HCT116 (cell line): Measurements from ENCODE around the gene CAPN5. TPM values are rescaled to one million over a fixed set of nuclear protein-coding genes. Genes with fewer than 3 reads are reported as not detected.

ENCODE experiments used
- ATAC-seq: fragments of 200-7000 bp; cut with Tn5 transposase; 2 replicates; pipeline ENCODE4 v1.9.1; 2020; ENCODE audit warnings: mild to moderate bottlenecking, moderate library complexity
- BruUV-seq: library from RNA; stranded (reverse); fragments of 400-500 nt; replicated peaks from 2 replicates; lab custom pipeline; 2021; lab: Mats Ljungman, UMichigan
- CTCF ChIA-PET: fragments of 300-600 bp; sonication (Branson Sonifier 250); formaldehyde crosslinking; loops from one replicate; lab custom pipeline; 2021; ENCODE audit warnings: antibody characterized with exemption; lab: Charles Lee
- POLR2A ChIA-PET: fragments of 300-600, 350-600 bp; sonication (Branson Sonifier 250); formaldehyde crosslinking; loops from one replicate; lab custom pipeline; 2021; ENCODE audit warnings: antibody characterized with exemption; lab: Charles Lee
- RAD21 ChIA-PET, 2 experiments: fragments of 300-600 bp; sonication (Branson Sonifier 250); formaldehyde crosslinking; loops; one replicate each; lab custom pipeline; 2023; ENCODE audit warnings: low total read pairs in 2 of 2; ENCODE audit not compliant: uncharacterized antibody in 2 of 2, unreplicated experiment in 2 of 2, low non-redundant PET in 1 of 2; lab: Charles Lee
- DNase-seq: peaks from one replicate; pipeline ENCODE4 v3.0.0-alpha.2; 2010; ENCODE audit warnings: low read depth, low spot score
- H2AFZ ChIP-seq: fragments of 200-600 bp; shearing (Covaris generic), sonication (generic); 2 replicates; pipeline ENCODE4 v1.6.1; 2017; ENCODE audit warnings: low read depth, mixed run types, mixed read lengths, antibody characterized with exemption, low read length; ENCODE audit not compliant: poor library complexity, severe bottlenecking
- H3K27ac ChIP-seq: 2 replicates; pipeline ENCODE4 v1.5.1; 2012; ENCODE audit warnings: low read depth, low read length
- H3K27me3 ChIP-seq: fragments of 200-600 bp; sonication (generic); 2 replicates; pipeline ENCODE4 v1.6.1; 2016; ENCODE audit warnings: mixed run types, low read length, mixed read lengths; ENCODE audit not compliant: insufficient read depth
- H3K36me3 ChIP-seq, 2 experiments: fragments of 200-500 bp in 1 of 2; fragments of 200-600 bp in 1 of 2; sonication (Bioruptor generic) in 1 of 2; sonication (generic) in 1 of 2; 2 replicates each; pipeline versions ENCODE4 v1.5.1 to v1.6.1; 2014 to 2016; ENCODE audit warnings: low read length in 2 of 2, inconsistent platforms in 1 of 2, mixed read lengths in 1 of 2, mixed run types in 1 of 2; ENCODE audit not compliant: insufficient read depth in 2 of 2, control insufficient read depth in 1 of 2
- H3K4me1 ChIP-seq, 2 experiments: fragments of 200-600 bp in 1 of 2; sonication (generic) in 1 of 2; 2 replicates each; pipeline versions ENCODE4 v1.5.1 to v1.6.1; 2012 to 2017; ENCODE audit warnings: low read length in 2 of 2, inconsistent platforms in 1 of 2, mild to moderate bottlenecking in 1 of 2, mixed read lengths in 1 of 2, mixed run types in 1 of 2, moderate library complexity in 1 of 2; ENCODE audit not compliant: insufficient read depth in 2 of 2, control insufficient read depth in 1 of 2
- H3K4me2 ChIP-seq: fragments of 200-600 bp; sonication (generic); 2 replicates; pipeline ENCODE4 v1.6.1; 2017; ENCODE audit warnings: mixed run types, low read length, mixed read lengths
- H3K4me3 ChIP-seq, 2 experiments: fragments of 200-600 bp in 1 of 2; sonication (generic) in 1 of 2; replicated peaks in 1 of 2; 2 replicates each; pipeline ENCODE4 v1.5.1; 2011 to 2016; ENCODE audit warnings: low read length in 2 of 2, control low read depth in 1 of 2, low read depth in 1 of 2, mild to moderate bottlenecking in 1 of 2, mixed read lengths in 1 of 2, mixed run types in 1 of 2
- H3K79me2 ChIP-seq: fragments of 200-600 bp; sonication (generic); 2 replicates; pipeline ENCODE4 v1.6.1; 2017; ENCODE audit warnings: mild to moderate bottlenecking, mixed run types, low read length, moderate library complexity, mixed read lengths; ENCODE audit not compliant: insufficient read depth
- H3K9ac ChIP-seq: fragments of 200-600 bp; sonication (generic); 2 replicates; pipeline ENCODE4 v1.6.1; 2016; ENCODE audit warnings: low read length, mixed read lengths
- H3K9me2 ChIP-seq: fragments of 200-600 bp; sonication (generic), shearing (Covaris generic); 2 replicates; pipeline ENCODE4 v1.6.1; 2017; ENCODE audit warnings: mixed run types, mild to moderate bottlenecking, moderate library complexity; ENCODE audit not compliant: insufficient read depth
- H3K9me3 ChIP-seq, 2 experiments: fragments of 200-500 bp in 1 of 2; fragments of 200-600 bp in 1 of 2; sonication (Bioruptor generic) in 1 of 2; sonication (generic) in 1 of 2; 2 replicates each; pipeline ENCODE4 v1.6.1; 2014 to 2017; ENCODE audit warnings: low read length in 2 of 2, mixed read lengths in 2 of 2, inconsistent platforms in 1 of 2, low read depth in 1 of 2, mild to moderate bottlenecking in 1 of 2, mixed run types in 1 of 2, moderate library complexity in 1 of 2; ENCODE audit not compliant: control insufficient read depth in 1 of 2, insufficient read depth in 1 of 2
- H4K20me1 ChIP-seq: fragments of 200-600 bp; sonication (generic), shearing (Covaris generic); 2 replicates; pipeline ENCODE4 v1.6.1; 2017; ENCODE audit warnings: mixed run types, mild to moderate bottlenecking, moderate library complexity; ENCODE audit not compliant: insufficient read depth
- CTCF ChIP-seq, 3 experiments: fragments of 200-600 bp in 1 of 3; sonication (generic) in 1 of 3; IDR thresholded peaks in 2 of 3; conservative IDR thresholded peaks in 1 of 3; 2 replicates each; pipeline ENCODE4 v1.5.1; 2012 to 2017; ENCODE audit warnings: low read depth in 2 of 3, low read length in 2 of 3, antibody characterized with exemption in 1 of 3, borderline replicate concordance in 1 of 3, control low read depth in 1 of 3, mild to moderate bottlenecking in 1 of 3, mixed read lengths in 1 of 3, mixed run types in 1 of 3, moderate library complexity in 1 of 3; ENCODE audit not compliant: insufficient read depth in 1 of 3
- EGR1 ChIP-seq: IDR thresholded peaks from 2 replicates; pipeline ENCODE4 v1.6.1; 2012; ENCODE audit warnings: low read depth
- POLR2AphosphoS5 ChIP-seq: IDR thresholded peaks from 2 replicates; pipeline ENCODE4 v1.6.1; 2011; ENCODE audit warnings: mild to moderate bottlenecking, low read depth, low read length, moderate library complexity
- SP1 ChIP-seq: IDR thresholded peaks from 2 replicates; pipeline ENCODE4 v1.6.1; 2012; ENCODE audit warnings: low read depth
- TCF7L2 ChIP-seq: IDR thresholded peaks from 2 replicates; pipeline ENCODE4 v1.7.0; 2011; ENCODE audit warnings: borderline replicate concordance, inconsistent platforms; ENCODE audit not compliant: insufficient read depth, insufficient read length; ENCODE audit errors: extremely low read depth
- ZFX ChIP-seq: fragments of 450-650 bp; IDR thresholded peaks from 2 replicates; pipeline ENCODE4 v1.6.1; 2017
- intact Hi-C: fragments of 100-400 bp; cut with micrococcal nuclease; formaldehyde crosslinking; loops from 2 replicates; pipeline ENCODE4 v1.10.0; 2022
- total RNA-seq: library from RNA; stranded (reverse); gene quantifications from one replicate; pipeline ENCODE4 v1.2.1, GENCODE V29; 2021; ENCODE audit not compliant: unreplicated experiment
- TF ChIP-seq, protein P1 (sequence below): IDR thresholded peaks from 2 replicates; pipeline ENCODE4 v1.6.1; 2012

Gene CAPN5
- total RNA-seq, 1 experiment from 2014 or later = 8.6 TPM

GRCh38 chr11:77150836-77151235 is 84.1 kb downstream of the CAPN5 start:
- TF ChIP-seq SP1 (no peak), CTCF (IDR thresholded peaks at IDR 0.05 in 2 of 3, conservative IDR thresholded peaks at IDR 0.05 in 1 of 3; ENCODE audit: borderline replicate concordance in 1 of 3, insufficient read depth in 1 of 3, low read depth in 2 of 3, low read length in 2 of 3) (no peak)
- TF ChIP-seq, protein P1, sequence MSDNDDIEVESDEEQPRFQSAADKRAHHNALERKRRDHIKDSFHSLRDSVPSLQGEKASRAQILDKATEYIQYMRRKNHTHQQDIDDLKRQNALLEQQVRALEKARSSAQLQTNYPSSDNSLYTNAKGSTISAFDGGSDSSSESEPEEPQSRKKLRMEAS = no peak
- TF ChIP-seq, all 23 proteins: peak for 0

GRCh38 chr11:77151804-77152509 is 85.2 kb downstream of the CAPN5 start:
- DNase-seq = no peak
- Histone ChIP-seq H3K4me1 (no peaks in the 10 kb centered on the region), H2AFZ (no peak overlapping the region)
- TF ChIP-seq EGR1 (no peak), TCF7L2 (no peak), POLR2AphosphoS5 (no peak), ZFX (no peak)
- TF ChIP-seq, all 23 proteins: peak for 0
- no peak overlapping the region for H3K4me3 ChIP-seq
- H3K4me2 ChIP-seq = no peak overlapping the region
- no peak overlapping the region for H3K9ac ChIP-seq
- H3K27me3 ChIP-seq = no peaks in the 10 kb centered on the region
- ChIA-PET POLR2A (no interaction called here), CTCF (no interaction called here), RAD21 (no interaction called here)
- no TSS peak for BruUV-seq
- intact Hi-C loops = no loop called here
- H3K27ac ChIP-seq = no peak overlapping the region
- H3K9me3 ChIP-seq = no peaks in the 10 kb centered on the region
- no peak for ATAC-seq
- no peaks in the 10 kb centered on the region for H3K36me3 ChIP-seq
- no peaks in the 10 kb centered on the region for H3K9me2 ChIP-seq
- no peaks in the 10 kb centered on the region for H4K20me1 ChIP-seq
- H3K79me2 ChIP-seq = no peaks in the 10 kb centered on the region

More at GRCh38 chr11:77150836-77151235, 84.1 kb downstream of the CAPN5 start:
- BruUV-seq = no TSS peak
- RAD21 ChIA-PET = no interaction called here
- POLR2A ChIA-PET = no interaction called here
- CTCF ChIA-PET = no interaction called here
- no peak overlapping the region for H3K27ac ChIP-seq
- no peak overlapping the region for H3K4me2 ChIP-seq
- H3K4me3 ChIP-seq = no peak overlapping the region
- no peaks in the 10 kb centered on the region for H4K20me1 ChIP-seq
- H3K4me1 ChIP-seq = no peaks in the 10 kb centered on the region
- no peaks in the 10 kb centered on the region for H3K79me2 ChIP-seq
- no peak overlapping the region for H3K9ac ChIP-seq
- H3K9me2 ChIP-seq = no peaks in the 10 kb centered on the region
- H3K27me3 ChIP-seq = no peaks in the 10 kb centered on the region
- no peaks in the 10 kb centered on the region for H3K9me3 ChIP-seq
- ATAC-seq (no peak), DNase-seq (no peak)
- H3K36me3 ChIP-seq = no peaks in the 10 kb centered on the region
- no peak overlapping the region for H2AFZ ChIP-seq
- intact Hi-C loops = no loop called here
